ENCODE results near the gene PCAT6. TPM values are rescaled to one million over a fixed set of nuclear protein-coding genes. Genes with fewer than 3 reads are reported as not detected.

Gene PCAT6
- total and polyA plus RNA-seq, 2 of the 8 experiments (the other 6 are each of a cell fraction or from before 2014, with no cell fraction given): 4.6 to 14.7 TPM

DNA sequence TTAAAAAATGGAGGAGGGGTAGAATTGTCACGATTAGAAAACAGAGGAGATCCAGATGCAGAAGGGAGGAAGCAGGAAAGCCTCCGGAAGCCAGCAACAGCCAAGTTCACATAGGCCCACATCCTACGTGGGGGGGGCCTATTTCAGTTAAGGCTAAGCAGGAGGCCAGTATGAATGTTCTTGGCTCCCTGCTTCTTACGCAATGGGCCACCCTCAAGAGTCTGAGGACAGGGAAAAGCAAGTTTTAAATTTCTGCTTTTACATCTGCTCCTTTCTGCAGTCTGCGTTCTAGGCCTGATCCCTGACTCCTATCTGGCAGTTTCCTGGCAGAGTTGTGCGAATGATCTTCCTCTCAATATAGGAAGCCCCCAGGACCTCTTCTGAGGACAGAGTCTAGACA lies 47.6 kb downstream of the PCAT6 start:
- no peak overlapping the region for H2BK5ac ChIP-seq (ENCODE audit: low read depth, low read length)
- no peaks in the 10 kb centered on the region for H3K9me3 ChIP-seq (ENCODE audit: insufficient read depth in 2 of 2, low read depth in 1 of 2, low read length in 1 of 2)
- no peak overlapping the region for H2BK20ac ChIP-seq (ENCODE audit: low read length)
- H3K4me1 ChIP-seq (replicated peaks in 1 of 4; ENCODE audit: control insufficient read depth in 3 of 4, insufficient read depth in 4 of 4, low read length in 3 of 4): peaks cover 0 to 8% (median 3%) of the 10 kb centered on the region in 4 experiments; a peak in 3 of 7 replicates
- no peak overlapping the region for H2AFZ ChIP-seq (ENCODE audit: low read length)
- H2BK15ac ChIP-seq (ENCODE audit: low read length): no peak overlapping the region
- ChIA-PET POLR2A (ENCODE audit: partially characterized antibody) (interaction anchor here (0.6 to 9.2 kb wide), 5 partner anchors 7 to 47 kb away, joined by 3 to 81 read pairs (median 3); partner anchors contain the start of genes KDM5B and PCAT6), CTCF (ENCODE audit: partially characterized antibody) (interaction anchor here (0.7 to 1.7 kb wide), 4 partner anchors 11 to 485 kb away, joined by 3 to 5 read pairs (median 3); no protein-coding TSS in a partner anchor)
- no peak overlapping the region for H3K9ac ChIP-seq (replicated peaks in 1 of 4; ENCODE audit: extremely low read depth in 1 of 4, low read depth in 3 of 4, low read length in 3 of 4)
- H3K56ac ChIP-seq (replicated peaks; ENCODE audit: insufficient read length, low read depth, low read length): no peak overlapping the region
- FAIRE-seq (no peak), DNase-seq (ENCODE audit: low read depth in 1 of 2, low spot score in 2 of 2) (no peak)
- peaks cover 18 to 39% (median 33%) of the 10 kb centered on the region in 4 experiments for H3K36me3 ChIP-seq (ENCODE audit: control insufficient read depth in 2 of 4, insufficient read depth in 4 of 4, low read length in 3 of 4)
- H4K8ac ChIP-seq (ENCODE audit: extremely low read depth, insufficient read depth, low read length): no peak overlapping the region
- no peak overlapping the region for H4K5ac ChIP-seq (ENCODE audit: insufficient read length, low read depth, low read length)
- H3K27ac ChIP-seq (ENCODE audit: low read depth, low read length): no peak overlapping the region
- no peak overlapping the region for H3K23ac ChIP-seq (ENCODE audit: insufficient read length)
- H3K23me2 ChIP-seq (ENCODE audit: low read depth, low read length): 0 out of 2 replicates have a peak, but pooled peaks cover 2% of the 10 kb centered on the region
- no peak overlapping the region for H2BK120ac ChIP-seq (replicated peaks; ENCODE audit: low read depth, low read length)
- peaks cover 19% of the 10 kb centered on the region for H3K79me1 ChIP-seq (ENCODE audit: low read depth, low read length)
- no peak overlapping the region for H4K91ac ChIP-seq (replicated peaks; ENCODE audit: insufficient read length, low read length)
- H3K4me3 ChIP-seq (ENCODE audit: extremely low read depth in 1 of 4, insufficient read depth in 2 of 4, low read depth in 3 of 4, low read length in 4 of 4): no peak overlapping the region
- H2AK5ac ChIP-seq (ENCODE audit: low read depth, low read length): no peak overlapping the region
- peaks cover 3 to 25% of the 10 kb centered on the region in 2 experiments; a peak in 3 of 4 replicates for H3K79me2 ChIP-seq (ENCODE audit: control insufficient read depth in 1 of 2, insufficient read depth in 2 of 2, low read length in 2 of 2)
- H3K4me2 ChIP-seq (ENCODE audit: insufficient read depth in 1 of 2, low read depth in 2 of 2, low read length in 2 of 2): no peak overlapping the region
- H3K27me3 ChIP-seq (replicated peaks in 1 of 4; ENCODE audit: control insufficient read depth in 3 of 4, extremely low read depth in 1 of 4, insufficient read depth in 3 of 4, low read length in 3 of 4): no peaks in the 10 kb centered on the region
- peaks cover 1 to 8% of the 10 kb centered on the region in 2 experiments for H4K20me1 ChIP-seq (replicated peaks in 1 of 2; ENCODE audit: control insufficient read depth in 1 of 2, insufficient read depth in 2 of 2, low read length in 2 of 2)
- no peak overlapping the region for H3K18ac ChIP-seq (ENCODE audit: extremely low read depth, low read length)
- H3K14ac ChIP-seq (ENCODE audit: insufficient read length): no peak overlapping the region
- H3K4ac ChIP-seq (replicated peaks; ENCODE audit: insufficient read length, low read depth, low read length): no peak overlapping the region
- 96% methylated on average over 6 of the region's 6 CpGs; no CpG with 5 or more reads in 1 of the 2 experiments for WGBS, 2 experiments (ENCODE audit: extremely low coverage in 1 of 2, insufficient coverage in 1 of 2, insufficient read length in 1 of 2, insufficient replicate concordance in 2 of 2, low coverage in 1 of 2, low lambda C conversion rate in 2 of 2, missing lambda C conversion rate in 1 of 2)
- no peak overlapping the region for H2BK12ac ChIP-seq (ENCODE audit: low read depth, low read length)
- TF ChIP-seq BACH1 (IDR thresholded peaks at IDR 0.05; ENCODE audit: low read length): no peak
- TF ChIP-seq TAF1 (IDR thresholded peaks at IDR 0.05; ENCODE audit: low read depth, low read length): no peak
- no peak for TF ChIP-seq CHD1 (IDR thresholded peaks at IDR 0.05; ENCODE audit: low read depth, low read length)
- no peak for TF ChIP-seq RNF2 (IDR thresholded peaks at IDR 0.05; ENCODE audit: borderline replicate concordance, low read depth, low read length, missing control alignments, poor library complexity, severe bottlenecking)
- TF ChIP-seq SP1 (IDR thresholded peaks at IDR 0.05; ENCODE audit: low read depth, low read length): no peak
- TF ChIP-seq NRF1 (IDR thresholded peaks at IDR 0.05; ENCODE audit: low read depth, low read length): no peak
- TF ChIP-seq CBX8 (IDR thresholded peaks at IDR 0.05; ENCODE audit: borderline replicate concordance, low read depth, low read length): no peak
- TF ChIP-seq RFX5 (IDR thresholded peaks at IDR 0.05; ENCODE audit: borderline replicate concordance, low read depth, low read length): no peak
- TF ChIP-seq, protein P1, sequence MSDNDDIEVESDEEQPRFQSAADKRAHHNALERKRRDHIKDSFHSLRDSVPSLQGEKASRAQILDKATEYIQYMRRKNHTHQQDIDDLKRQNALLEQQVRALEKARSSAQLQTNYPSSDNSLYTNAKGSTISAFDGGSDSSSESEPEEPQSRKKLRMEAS (IDR thresholded peaks at IDR 0.05): no peak
- TF ChIP-seq SIX5 (IDR thresholded peaks at IDR 0.05; ENCODE audit: low read depth, low read length): no peak
- no peak for TF ChIP-seq RXRA (IDR thresholded peaks at IDR 0.05; ENCODE audit: insufficient read depth, low read depth, low read length)
- TF ChIP-seq EZH2 (IDR thresholded peaks at IDR 0.05; ENCODE audit: low read depth, low read length, severe bottlenecking): no peak
- TF ChIP-seq CBX5 (IDR thresholded peaks at IDR 0.05; ENCODE audit: low read depth, low read length): no peak
- no peak for TF ChIP-seq CHD2 (IDR thresholded peaks at IDR 0.05; ENCODE audit: low read length)
